Cardiac fibroblast (primary cell): ENCODE data around the gene RSAD2.
A peak's percentile ranks its signal among the peaks of the same experiment; 100 is the strongest.

Experiments
- DNase-seq, 2 donors: peaks; one replicate each; pipeline versions ENCODE4 v3.0.0 to v3.0.0-alpha.2; 2010; ENCODE audit warnings: low read depth in 2 of 2
- H3K4me3 ChIP-seq, 2 donors: replicated peaks in 1 of 2; 1 replicate in 1 of 2; 2 replicates in 1 of 2; pipeline ENCODE4 v1.5.1; 2011; ENCODE audit warnings: low read depth in 2 of 2, low read length in 2 of 2, mild to moderate bottlenecking in 2 of 2, moderate library complexity in 1 of 2
- CTCF ChIP-seq: IDR thresholded peaks from one replicate; pipeline ENCODE4 v1.5.1; 2011; ENCODE audit warnings: low read depth, mild to moderate bottlenecking, low read length, inconsistent platforms

RSAD2 gene

GRCh38 chr2:6877402-6878304 lies at the start of gene RSAD2:
Gene RSAD2, plus strand, starts transcription at chr2:6877777. Its CDS starts 24 bp downstream, at chr2:6877801.
- no peak for TF ChIP-seq CTCF
- DNase-seq = peak; percentile 18 to 27
- H3K4me3 ChIP-seq = peak within 1 kb of the TSS; percentile 2 to 11

- peak; percentile 32 for TF ChIP-seq CTCF
- no peak overlapping the region for H3K4me3 ChIP-seq
- peak; percentile 47 to 53 for DNase-seq
Measured at GRCh38 chr2:6828299-6828584, 49.3 kb upstream of the RSAD2 start.

GRCh38 chr2:6831229-6831628 lies 46.3 kb upstream of the RSAD2 start:
- TF ChIP-seq CTCF = no peak
- DNase-seq = no peak
- no peak overlapping the region for H3K4me3 ChIP-seq

GRCh38 chr2:6832596-6833299 lies 44.8 kb upstream of the RSAD2 start:
- no peak overlapping the region for H3K4me3 ChIP-seq
- TF ChIP-seq CTCF = no peak
- DNase-seq = no peak

GRCh38 chr2:6833300-6833604 lies 44.3 kb upstream of the RSAD2 start:
- no peak for DNase-seq
- no peak overlapping the region for H3K4me3 ChIP-seq
- no peak for TF ChIP-seq CTCF

GRCh38 chr2:6834163-6834562 lies 43.4 kb upstream of the RSAD2 start:
- TF ChIP-seq CTCF = no peak
- no peak overlapping the region for H3K4me3 ChIP-seq
- no peak for DNase-seq
